ENCODE data around the gene MAT2B.

Gene MAT2B

DNA sequence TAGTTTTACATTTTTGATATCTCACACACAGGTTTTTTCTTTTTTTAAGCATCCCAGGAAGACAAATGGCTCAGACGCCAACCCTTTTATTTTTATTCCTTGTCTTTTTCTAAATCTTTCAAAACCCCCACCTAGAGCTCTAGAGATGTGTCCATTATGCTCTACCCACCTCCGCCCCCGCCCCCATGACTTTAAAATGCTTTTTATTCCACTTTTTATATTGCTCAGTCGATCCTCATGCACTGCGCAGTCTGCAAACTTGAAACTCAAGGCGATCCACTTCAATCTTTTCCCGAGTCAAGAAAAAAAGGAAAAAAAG is 411 bp upstream of the MAT2B start:
- Histone ChIP-seq H3K9me3 (ENCODE audit: insufficient read depth, low read depth, low read length) (no peaks in the 10 kb centered on the region), H3K27me3 (ENCODE audit: insufficient read depth, low read length) (no peaks in the 10 kb centered on the region), H3K4me3 (ENCODE audit: low read length) (peak overlapping the region; percentile 99), H3K36me3 (ENCODE audit: insufficient read depth, low read depth, low read length) (peaks cover 11% of the 10 kb centered on the region; the same call in 1 of the 2 replicates), H3K9ac (ENCODE audit: low read depth, low read length) (peak overlapping the region; percentile 96), H3K27ac (ENCODE audit: low read length) (peak overlapping the region; percentile 97), H3K4me1 (ENCODE audit: insufficient read depth, low read length) (peaks cover 30% of the 10 kb centered on the region)

DNA sequence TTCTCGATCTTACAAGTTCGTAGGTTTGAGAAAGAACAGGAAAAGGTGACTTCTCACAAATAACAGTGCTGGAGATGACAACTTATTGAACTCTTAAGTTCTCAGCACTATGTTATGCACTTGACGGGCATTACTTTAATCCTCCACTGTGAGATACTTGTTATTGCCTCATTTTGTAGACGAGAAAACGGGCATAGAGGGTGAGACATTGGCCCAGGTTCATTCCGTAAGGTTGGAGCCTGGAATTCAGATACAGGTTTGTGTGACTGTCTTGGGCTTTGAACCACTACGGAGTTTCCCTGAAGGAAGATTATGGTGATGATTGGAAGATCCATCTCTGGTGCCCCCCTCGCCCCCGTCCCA is 657 bp downstream of the MAT2B start:
- peak overlapping the region; percentile 97 for H3K27ac ChIP-seq (ENCODE audit: low read length)

DNA sequence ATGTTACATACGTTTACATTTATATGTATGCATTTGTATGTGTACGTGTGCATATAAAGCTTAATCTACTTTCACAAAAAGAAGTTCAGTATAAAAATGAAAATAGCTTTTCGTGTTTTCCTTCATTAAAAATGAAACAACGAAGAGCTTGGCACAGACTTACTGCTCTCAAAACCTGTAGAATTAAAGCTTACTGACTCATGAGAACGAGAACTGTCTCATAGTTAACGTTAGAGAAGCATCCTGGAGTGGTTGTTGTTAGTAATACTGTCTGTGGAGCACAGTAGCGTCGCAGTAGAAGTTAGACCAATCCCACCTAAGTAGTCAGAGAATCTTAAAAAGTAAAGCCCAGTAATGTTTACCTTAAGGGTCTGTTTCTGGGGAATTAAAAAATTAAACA is 1.3 kb downstream of the MAT2B start:
- Histone ChIP-seq H3K9me3 (ENCODE audit: insufficient read depth, low read depth, low read length) (no peaks in the 10 kb centered on the region), H3K36me3 (ENCODE audit: insufficient read depth, low read depth, low read length) (peaks cover 12% of the 10 kb centered on the region), H3K27me3 (ENCODE audit: insufficient read depth, low read length) (no peaks in the 10 kb centered on the region), H3K4me1 (ENCODE audit: insufficient read depth, low read length) (peaks cover 30% of the 10 kb centered on the region), H3K27ac (ENCODE audit: low read length) (no peak overlapping the region), H3K4me3 (ENCODE audit: low read length) (peak overlapping the region; percentile 99), H3K9ac (ENCODE audit: low read depth, low read length) (peak overlapping the region; percentile 96; the same call in 1 of the 2 replicates)

More for the DNA sequence above, 657 bp downstream of the MAT2B start:
- Histone ChIP-seq H3K27me3 (ENCODE audit: insufficient read depth, low read length) (no peaks in the 10 kb centered on the region), H3K9me3 (ENCODE audit: insufficient read depth, low read depth, low read length) (no peaks in the 10 kb centered on the region), H3K4me1 (ENCODE audit: insufficient read depth, low read length) (peaks cover 30% of the 10 kb centered on the region), H3K9ac (ENCODE audit: low read depth, low read length) (peak overlapping the region; percentile 96), H3K36me3 (ENCODE audit: insufficient read depth, low read depth, low read length) (peaks cover 11% of the 10 kb centered on the region; the same call in 1 of the 2 replicates), H3K4me3 (ENCODE audit: low read length) (peak overlapping the region; percentile 99)

DNA sequence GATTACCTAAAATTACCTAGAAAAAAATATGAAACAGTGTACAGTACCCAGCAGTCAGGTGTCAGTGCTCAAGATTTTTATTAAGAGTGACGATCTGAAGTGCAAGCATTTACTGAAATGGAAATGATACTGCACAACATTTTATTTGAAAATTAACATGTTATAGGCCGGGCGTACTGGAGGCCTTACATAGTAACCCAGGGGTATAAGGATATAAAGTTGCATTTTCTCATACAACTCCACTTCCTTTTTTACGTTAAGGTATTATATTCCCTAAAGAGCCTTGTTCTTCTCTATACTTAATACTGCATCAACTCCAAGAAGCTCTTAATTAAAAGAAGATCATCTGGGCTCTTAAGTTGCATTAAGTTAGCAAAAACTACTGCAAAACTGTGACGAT is 3.3 kb downstream of the MAT2B start:
- peak overlapping the region; percentile 11 for H3K4me3 ChIP-seq (ENCODE audit: low read length)
- no peaks in the 10 kb centered on the region for H3K9me3 ChIP-seq (ENCODE audit: insufficient read depth, low read depth, low read length)
- peak overlapping the region; percentile 3; the same call in 1 of the 2 replicates for H3K9ac ChIP-seq (ENCODE audit: low read depth, low read length)
- no peak overlapping the region for H3K27ac ChIP-seq (ENCODE audit: low read length)
- H3K27me3 ChIP-seq (ENCODE audit: insufficient read depth, low read length): no peaks in the 10 kb centered on the region
- H3K4me1 ChIP-seq (ENCODE audit: insufficient read depth, low read length): peaks cover 21% of the 10 kb centered on the region
- peaks cover 33% of the 10 kb centered on the region for H3K36me3 ChIP-seq (ENCODE audit: insufficient read depth, low read depth, low read length)

DNA sequence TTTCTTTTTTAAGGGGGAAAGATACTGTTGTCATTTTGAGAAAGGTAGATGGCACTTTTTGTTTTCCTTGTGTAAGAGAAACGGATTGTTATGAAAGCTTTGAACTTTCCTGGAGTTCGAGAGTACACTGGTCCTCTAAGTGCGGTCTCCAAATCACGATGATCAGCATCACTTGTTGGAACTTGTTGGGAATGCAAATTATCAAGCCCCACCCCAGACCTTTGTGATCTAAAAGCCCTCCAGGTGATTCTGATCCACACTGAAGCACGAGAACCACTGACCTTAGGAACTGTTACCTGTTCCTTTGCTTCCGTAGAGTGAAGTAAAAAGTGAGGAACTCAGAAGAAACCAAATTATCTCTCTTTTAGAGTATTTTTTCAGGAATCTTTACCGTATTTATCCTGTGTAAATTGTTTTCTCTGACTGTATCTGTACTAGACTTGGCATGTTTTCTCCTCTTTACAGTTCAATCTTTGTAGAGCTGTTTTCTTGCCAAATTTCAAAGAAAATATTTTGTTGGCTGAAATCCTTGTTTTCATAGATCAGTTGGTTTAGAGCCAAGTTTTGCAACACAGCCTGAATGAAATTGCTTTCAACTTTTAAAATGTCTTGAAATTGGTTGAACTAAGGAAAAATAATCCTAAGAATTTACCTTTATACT is 4.0 kb downstream of the MAT2B start:
- Histone ChIP-seq H3K36me3 (ENCODE audit: insufficient read depth, low read depth, low read length) (peaks cover 39% of the 10 kb centered on the region), H3K9me3 (ENCODE audit: insufficient read depth, low read depth, low read length) (no peaks in the 10 kb centered on the region), H3K4me3 (ENCODE audit: low read length) (peak overlapping the region; percentile 11), H3K27me3 (ENCODE audit: insufficient read depth, low read length) (no peaks in the 10 kb centered on the region), H3K4me1 (ENCODE audit: insufficient read depth, low read length) (peaks cover 21% of the 10 kb centered on the region), H3K9ac (ENCODE audit: low read depth, low read length) (peak overlapping the region; percentile 3; the same call in 1 of the 2 replicates), H3K27ac (ENCODE audit: low read length) (no peak overlapping the region)

DNA sequence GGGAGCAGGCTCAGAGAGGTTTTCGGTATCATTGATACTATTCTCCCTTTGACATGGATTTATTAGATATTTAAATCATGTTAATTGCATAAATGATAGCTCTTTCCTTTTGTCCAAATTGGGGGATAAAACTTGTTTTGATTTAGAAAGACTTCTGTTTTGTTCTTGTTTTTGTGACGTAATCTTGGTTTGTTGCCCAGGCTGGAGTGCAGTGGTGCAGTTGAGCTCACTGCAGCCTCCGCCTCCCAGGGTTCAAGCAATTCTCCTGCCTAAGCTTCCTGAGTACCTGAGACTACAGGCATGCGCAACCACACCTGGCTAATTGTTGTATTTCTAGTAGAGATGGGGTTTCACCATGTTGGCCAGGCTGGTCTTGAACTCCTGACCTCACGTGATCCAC is 7.1 kb downstream of the MAT2B start:
- H3K27me3 ChIP-seq (ENCODE audit: insufficient read depth, low read length): no peaks in the 10 kb centered on the region
- no peaks in the 10 kb centered on the region for H3K9me3 ChIP-seq (ENCODE audit: insufficient read depth, low read depth, low read length)
- H3K9ac ChIP-seq (ENCODE audit: low read depth, low read length): no peak overlapping the region
- H3K4me3 ChIP-seq (ENCODE audit: low read length): no peak overlapping the region
- H3K36me3 ChIP-seq (ENCODE audit: insufficient read depth, low read depth, low read length): peaks cover 70% of the 10 kb centered on the region
- H3K27ac ChIP-seq (ENCODE audit: low read length): no peak overlapping the region
- H3K4me1 ChIP-seq (ENCODE audit: insufficient read depth, low read length): peaks cover 12% of the 10 kb centered on the region

DNA sequence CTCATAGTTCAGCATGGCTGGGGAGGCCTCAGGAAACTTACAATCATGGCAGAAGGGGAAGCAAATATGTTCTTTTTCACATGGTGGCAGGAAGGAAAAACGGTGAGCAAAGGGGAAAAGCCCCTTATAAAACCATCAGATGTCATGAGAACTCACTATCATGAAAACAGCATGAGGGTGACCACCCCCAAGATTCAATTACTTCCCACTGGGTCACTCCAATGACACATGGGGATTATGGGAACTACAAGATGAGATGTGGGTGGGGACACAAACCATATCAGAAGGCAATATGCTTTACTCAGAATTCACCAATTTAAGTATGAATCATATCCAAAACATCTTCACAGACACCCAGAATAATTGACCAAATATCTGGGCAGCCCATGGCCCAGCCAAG is 19.7 kb downstream of the MAT2B start:
- Histone ChIP-seq H3K9me3 (ENCODE audit: insufficient read depth, low read depth, low read length) (no peaks in the 10 kb centered on the region), H3K4me3 (ENCODE audit: low read length) (no peak overlapping the region), H3K27me3 (ENCODE audit: insufficient read depth, low read length) (no peaks in the 10 kb centered on the region), H3K9ac (ENCODE audit: low read depth, low read length) (no peak overlapping the region), H3K36me3 (ENCODE audit: insufficient read depth, low read depth, low read length) (peaks cover 24% of the 10 kb centered on the region), H3K4me1 (ENCODE audit: insufficient read depth, low read length) (no peaks in the 10 kb centered on the region), H3K27ac (ENCODE audit: low read length) (no peak overlapping the region)

DNA sequence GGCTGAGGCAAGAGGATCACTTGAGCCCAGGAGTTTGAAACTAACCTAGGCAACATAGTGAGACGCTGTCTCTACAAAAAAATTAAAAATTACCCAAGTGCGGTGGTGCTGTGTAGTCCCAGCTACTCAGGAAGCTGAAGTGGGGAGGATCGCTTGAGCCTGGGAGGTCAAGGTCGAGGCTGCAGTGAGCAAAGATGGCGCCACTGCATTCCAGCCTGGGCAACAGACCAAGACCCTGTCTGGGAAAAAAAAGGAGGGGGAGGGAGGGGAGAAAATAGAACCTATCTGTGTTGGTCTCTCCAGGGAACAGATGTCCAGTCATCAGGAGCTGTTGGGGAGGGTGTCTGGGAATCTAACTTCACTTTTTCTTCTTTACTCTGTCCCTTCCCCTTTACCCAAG is 24.3 kb downstream of the MAT2B start:
- no peak overlapping the region for H3K27ac ChIP-seq (ENCODE audit: low read length)
- H3K9ac ChIP-seq (ENCODE audit: low read depth, low read length): no peak overlapping the region
- H3K4me3 ChIP-seq (ENCODE audit: low read length): no peak overlapping the region
- H3K4me1 ChIP-seq (ENCODE audit: insufficient read depth, low read length): peaks cover 24% of the 10 kb centered on the region; the same call in 1 of the 2 replicates
- no peaks in the 10 kb centered on the region for H3K36me3 ChIP-seq (ENCODE audit: insufficient read depth, low read depth, low read length)
- H3K27me3 ChIP-seq (ENCODE audit: insufficient read depth, low read length): no peaks in the 10 kb centered on the region
- H3K9me3 ChIP-seq (ENCODE audit: insufficient read depth, low read depth, low read length): no peaks in the 10 kb centered on the region

DNA sequence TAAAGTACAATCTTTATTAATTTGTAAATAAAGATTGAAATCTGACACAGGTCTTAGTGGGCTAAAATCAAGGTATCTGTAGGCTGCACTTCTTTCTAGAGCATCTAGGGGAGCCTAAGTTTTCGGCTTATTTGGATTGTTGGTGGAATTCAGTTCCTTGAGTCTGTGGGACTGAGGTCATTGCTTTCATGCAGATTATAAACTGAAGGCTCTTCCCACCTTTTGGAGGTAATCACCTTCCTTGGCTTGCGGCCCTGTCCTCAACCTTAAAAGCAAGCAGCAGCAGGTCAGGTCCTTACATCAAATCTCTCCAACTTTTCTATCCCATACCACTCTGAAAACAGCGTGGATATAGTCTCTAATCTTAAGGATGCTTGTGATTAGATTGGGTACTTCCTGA is 25.9 kb downstream of the MAT2B start:
- Histone ChIP-seq H3K4me3 (ENCODE audit: low read length) (no peak overlapping the region), H3K27ac (ENCODE audit: low read length) (no peak overlapping the region), H3K9me3 (ENCODE audit: insufficient read depth, low read depth, low read length) (no peaks in the 10 kb centered on the region), H3K9ac (ENCODE audit: low read depth, low read length) (no peak overlapping the region), H3K4me1 (ENCODE audit: insufficient read depth, low read length) (peaks cover 34% of the 10 kb centered on the region; the same call in 1 of the 2 replicates), H3K36me3 (ENCODE audit: insufficient read depth, low read depth, low read length) (no peaks in the 10 kb centered on the region), H3K27me3 (ENCODE audit: insufficient read depth, low read length) (no peaks in the 10 kb centered on the region)

DNA sequence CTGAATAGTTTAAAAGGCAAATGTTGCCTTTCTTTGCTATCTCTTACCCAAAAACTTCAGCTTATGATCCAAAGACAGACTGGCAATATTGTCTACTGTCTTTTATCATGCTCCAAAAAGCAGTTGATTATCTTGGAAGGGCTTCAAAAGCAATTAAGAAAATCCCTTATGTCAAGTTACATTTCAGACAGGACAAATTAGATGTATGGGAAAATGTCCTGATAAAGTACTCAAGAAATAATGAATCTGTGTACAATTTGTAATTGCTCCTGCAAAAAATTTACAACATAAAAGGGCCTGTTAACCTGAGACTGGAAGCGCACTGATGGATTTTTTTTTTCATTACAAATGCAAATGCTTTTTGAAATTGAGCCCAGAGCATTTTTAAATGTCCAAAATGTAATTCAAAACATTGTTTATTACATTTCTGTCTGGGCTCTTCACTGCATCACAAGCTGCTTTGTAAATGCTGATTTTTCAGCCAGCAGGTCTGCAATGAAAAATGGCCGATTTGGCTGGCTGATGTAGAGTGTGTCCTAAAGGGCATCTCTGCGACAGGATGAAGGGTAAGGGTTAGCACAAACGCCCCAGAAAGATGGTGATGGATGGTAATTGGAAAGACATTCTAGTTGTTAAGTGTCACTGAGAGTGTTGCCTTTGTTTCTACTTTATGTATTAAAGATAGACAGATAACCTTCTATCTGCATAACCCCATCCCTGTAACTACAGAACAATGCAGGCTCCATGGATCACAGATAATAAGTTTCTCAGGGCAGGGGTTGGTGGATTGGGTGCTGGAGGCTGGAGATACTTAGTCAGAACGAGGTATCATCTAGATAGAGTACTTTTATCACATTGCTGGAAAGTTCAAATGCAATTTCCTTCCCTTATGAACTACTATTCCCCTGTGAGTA is 27.0 kb downstream of the MAT2B start:
- H3K27me3 ChIP-seq (ENCODE audit: insufficient read depth, low read length): no peaks in the 10 kb centered on the region
- peaks cover 34% of the 10 kb centered on the region; the same call in 1 of the 2 replicates for H3K4me1 ChIP-seq (ENCODE audit: insufficient read depth, low read length)
- H3K9ac ChIP-seq (ENCODE audit: low read depth, low read length): peak overlapping the region; percentile 67; the same call in 1 of the 2 replicates
- H3K9me3 ChIP-seq (ENCODE audit: insufficient read depth, low read depth, low read length): no peaks in the 10 kb centered on the region
- no peak overlapping the region for H3K4me3 ChIP-seq (ENCODE audit: low read length)
- peak overlapping the region; percentile 77 for H3K27ac ChIP-seq (ENCODE audit: low read length)
- no peaks in the 10 kb centered on the region for H3K36me3 ChIP-seq (ENCODE audit: insufficient read depth, low read depth, low read length)

DNA sequence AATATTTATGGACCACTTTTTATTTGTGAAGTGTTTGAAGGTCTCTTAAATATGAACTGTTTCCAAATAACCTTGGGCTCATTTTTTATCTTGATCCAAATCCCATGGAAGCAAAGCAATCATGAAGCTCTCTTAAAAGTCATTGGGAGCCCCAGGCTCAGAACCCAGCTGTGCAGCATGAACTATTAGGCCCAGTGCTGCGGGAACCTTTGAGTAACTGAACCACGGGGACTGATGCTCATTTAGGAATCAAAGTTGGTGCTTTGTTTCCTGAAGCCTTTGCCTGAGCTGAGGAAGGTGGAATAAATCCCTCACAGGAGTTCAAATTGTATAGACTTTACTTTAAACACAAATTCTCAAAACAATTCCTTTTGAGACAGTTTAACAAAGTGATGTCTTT is 27.8 kb downstream of the MAT2B start:
- Histone ChIP-seq H3K27ac (ENCODE audit: low read length) (peak overlapping the region; percentile 77), H3K36me3 (ENCODE audit: insufficient read depth, low read depth, low read length) (no peaks in the 10 kb centered on the region), H3K27me3 (ENCODE audit: insufficient read depth, low read length) (no peaks in the 10 kb centered on the region), H3K4me3 (ENCODE audit: low read length) (no peak overlapping the region), H3K9ac (ENCODE audit: low read depth, low read length) (peak overlapping the region; percentile 67; the same call in 1 of the 2 replicates), H3K9me3 (ENCODE audit: insufficient read depth, low read depth, low read length) (no peaks in the 10 kb centered on the region), H3K4me1 (ENCODE audit: insufficient read depth, low read length) (peaks cover 34% of the 10 kb centered on the region; the same call in 1 of the 2 replicates)

All from iPS-20b (cell line).